ENCODE measurements around the gene BMI1.
"Not testable (repeated sequence)": the region's sequence is repeated elsewhere in the genome, so short reads cannot be mapped to it uniquely, and the experiment has no call there.

The BMI1 gene
- total RNA-seq, result 42.8 to 99.6 (median 78.6) reads per million in 3 experiments

- DNase-seq, result peak; percentile 62
Measured at GRCh38 chr10:22320591-22321155, at the start of gene BMI1. Gene BMI1, plus strand, starts transcription at chr10:22321099. Its CDS starts 5,351 bp downstream, at chr10:22326450.

GRCh38 chr10:22271786-22272185 lies 49.1 kb upstream of the BMI1 start:
- no peak for DNase-seq

- DNase-seq, result no peak
Measured at GRCh38 chr10:22278441-22278782, 42.5 kb upstream of the BMI1 start.

GRCh38 chr10:22280078-22280477 lies 40.8 kb upstream of the BMI1 start:
- no peak for DNase-seq

GRCh38 chr10:22285130-22285529 lies 35.8 kb upstream of the BMI1 start:
- DNase-seq, result no peak

GRCh38 chr10:22293747-22294404 lies 27.0 kb upstream of the BMI1 start:
- no peak for DNase-seq

GRCh38 chr10:22294694-22295093 lies 26.2 kb upstream of the BMI1 start:
- no peak for DNase-seq

- no peak for DNase-seq
Measured at GRCh38 chr10:22301193-22301592, 19.7 kb upstream of the BMI1 start.

GRCh38 chr10:22303461-22303860 lies 17.4 kb upstream of the BMI1 start:
- DNase-seq, result no peak

- no peak for DNase-seq
Measured at GRCh38 chr10:22305721-22306120, 15.2 kb upstream of the BMI1 start.

GRCh38 chr10:22308390-22308789 lies 12.5 kb upstream of the BMI1 start:
- DNase-seq, result no peak

- no peak for DNase-seq
Measured at GRCh38 chr10:22309180-22310000, 11.5 kb upstream of the BMI1 start.

- not testable (repeated sequence) for DNase-seq
Measured at GRCh38 chr10:22310012-22310411, 10.9 kb upstream of the BMI1 start.

GRCh38 chr10:22310928-22311327 lies 10.0 kb upstream of the BMI1 start:
- no peak for DNase-seq

GRCh38 chr10:22314852-22315251 lies 6.0 kb upstream of the BMI1 start:
- DNase-seq, result no peak

- DNase-seq, result no peak
Measured at GRCh38 chr10:22315455-22316285, 5.2 kb upstream of the BMI1 start.

- peak; percentile 78 for DNase-seq
Measured at GRCh38 chr10:22316286-22317075, 4.4 kb upstream of the BMI1 start, which contains the start of gene COMMD3. Gene COMMD3, plus strand, starts transcription at chr10:22316388. Its CDS starts 30 bp downstream, at chr10:22316418.

- DNase-seq, result no peak
Measured at GRCh38 chr10:22317076-22317370, 3.9 kb upstream of the BMI1 start.

GRCh38 chr10:22317771-22318565 lies 2.9 kb upstream of the BMI1 start:
- no peak for DNase-seq

- no peak for DNase-seq
Measured at GRCh38 chr10:22318772-22319171, 2.1 kb upstream of the BMI1 start.

- no peak for DNase-seq
Measured at GRCh38 chr10:22319547-22319979, 1.3 kb upstream of the BMI1 start.
